IMR-90 (cell line): ENCODE results near the gene YPEL2. TPM values are rescaled to one million over a fixed set of nuclear protein-coding genes. Genes with fewer than 3 reads are reported as not detected.

Source experiments
- ATAC-seq: fragments of 200-7000 bp; cut with Tn5 transposase; 2 replicates; pipeline ENCODE4 v1.9.1; 2020; ENCODE audit warnings: low read depth, mild to moderate bottlenecking, moderate library complexity
- BruUV-seq: library from RNA; stranded (reverse); fragments of 400-500 nt; replicated peaks from 2 replicates; lab custom pipeline; 2021; lab: Mats Ljungman, UMichigan
- CTCF ChIA-PET: fragments of 300-600 bp; formaldehyde crosslinking; extraction: SDS; loops from one replicate; lab custom pipeline; 2021; ENCODE audit warnings: antibody characterized with exemption; lab: Yijun Ruan, JAX
- POLR2A ChIA-PET: fragments of 300-600 bp; sonication (Branson Sonifier 250); formaldehyde crosslinking; loops from one replicate; lab custom pipeline; 2022; ENCODE audit warnings: antibody characterized with exemption; ENCODE audit not compliant: unreplicated experiment; lab: Charles Lee
- DNase-seq: peaks from one replicate; pipeline ENCODE4 v3.0.0; 2013
- H2AFZ ChIP-seq: replicated peaks from 2 replicates; pipeline ENCODE3; 2013; ENCODE audit warnings: low read length, mild to moderate bottlenecking; ENCODE audit not compliant: poor library complexity
- H2AK5ac ChIP-seq: 2 replicates; pipeline ENCODE4 v1.6.1; 2013; ENCODE audit warnings: low read depth, low read length, inconsistent platforms
- H2AK9ac ChIP-seq: replicated peaks from 2 replicates; pipeline ENCODE3; 2013; ENCODE audit warnings: mild to moderate bottlenecking, low read depth, low read length, moderate library complexity; ENCODE audit not compliant: poor library complexity
- H2BK120ac ChIP-seq: 2 replicates; pipeline ENCODE4 v1.6.1; 2013; ENCODE audit warnings: low read depth, low read length, inconsistent platforms
- H2BK15ac ChIP-seq: 3 replicates; pipeline ENCODE4 v1.6.1; 2013; ENCODE audit warnings: low read depth, low read length, inconsistent platforms
- H2BK20ac ChIP-seq: 2 replicates; pipeline ENCODE4 v1.6.1; 2013; ENCODE audit warnings: low read depth, mild to moderate bottlenecking, inconsistent platforms, low read length, moderate library complexity
- H2BK5ac ChIP-seq: 2 replicates; pipeline ENCODE4 v1.6.1; 2013; ENCODE audit warnings: mild to moderate bottlenecking, low read depth, low read length, inconsistent platforms; ENCODE audit not compliant: poor library complexity, severe bottlenecking
- H3K14ac ChIP-seq: replicated peaks from 2 replicates; pipeline ENCODE4 v1.6.1; 2013; ENCODE audit warnings: low read depth, low read length, inconsistent platforms
- H3K18ac ChIP-seq: 2 replicates; pipeline ENCODE4 v1.6.1; 2013; ENCODE audit warnings: low read depth, low read length, control low read depth
- H3K23ac ChIP-seq: 2 replicates; pipeline ENCODE4 v1.6.1; 2013; ENCODE audit warnings: low read depth, low read length, inconsistent platforms
- H3K27ac ChIP-seq: 2 replicates; pipeline ENCODE4 v1.5.1; 2013; ENCODE audit warnings: mild to moderate bottlenecking, control low read depth, low read length; ENCODE audit not compliant: insufficient read depth
- H3K27me3 ChIP-seq: 2 replicates; pipeline ENCODE4 v1.6.1; 2013; ENCODE audit warnings: low read length; ENCODE audit not compliant: control insufficient read depth, insufficient read depth
- H3K36me3 ChIP-seq: 2 replicates; pipeline ENCODE4 v1.6.1; 2013; ENCODE audit warnings: low read length, mixed read lengths; ENCODE audit not compliant: control insufficient read depth, insufficient read depth
- H3K4ac ChIP-seq: 2 replicates; pipeline ENCODE4 v1.6.1; 2013; ENCODE audit warnings: low read depth, low read length, inconsistent platforms
- H3K4me1 ChIP-seq: 2 replicates; pipeline ENCODE4 v1.6.1; 2013; ENCODE audit warnings: low read length, mixed read lengths; ENCODE audit not compliant: control insufficient read depth, insufficient read depth
- H3K4me2 ChIP-seq: 2 replicates; pipeline ENCODE4 v1.6.1; 2013; ENCODE audit warnings: low read depth, mild to moderate bottlenecking, control low read depth, low read length, moderate library complexity
- H3K4me3 ChIP-seq: 2 replicates; pipeline ENCODE4 v1.5.1; 2013; ENCODE audit warnings: low read depth, mild to moderate bottlenecking, control low read depth, low read length, moderate library complexity; ENCODE audit not compliant: insufficient read depth
- H3K56ac ChIP-seq: 2 replicates; pipeline ENCODE4 v1.6.1; 2013; ENCODE audit warnings: low read length, inconsistent platforms; ENCODE audit not compliant: insufficient read depth; ENCODE audit errors: extremely low read depth
- H3K79me1 ChIP-seq, 2 experiments: 2 replicates each; pipeline ENCODE4 v1.6.1; 2013; ENCODE audit warnings: low read length in 2 of 2, inconsistent platforms in 1 of 2, low read depth in 1 of 2
- H3K9ac ChIP-seq: 2 replicates; pipeline ENCODE4 v1.6.1; 2013; ENCODE audit warnings: low read depth, low read length, control low read depth
- H3K9me1 ChIP-seq: 2 replicates; pipeline ENCODE4 v1.6.1; 2013; ENCODE audit warnings: low read length, inconsistent platforms; ENCODE audit not compliant: insufficient read depth
- H3K9me3 ChIP-seq: 2 replicates; pipeline ENCODE4 v1.6.1; 2013; ENCODE audit warnings: low read length; ENCODE audit not compliant: control insufficient read depth, insufficient read depth
- H4K20me1 ChIP-seq: 2 replicates; pipeline ENCODE4 v1.6.1; 2013; ENCODE audit warnings: low read length, inconsistent platforms; ENCODE audit not compliant: insufficient read depth
- H4K5ac ChIP-seq: 2 replicates; pipeline ENCODE4 v1.6.1; 2013; ENCODE audit warnings: mild to moderate bottlenecking, low read depth, low read length, control low read depth
- H4K8ac ChIP-seq, 2 experiments: 2 replicates each; pipeline ENCODE4 v1.6.1; 2013; ENCODE audit warnings: low read depth in 2 of 2, low read length in 2 of 2, control low read depth in 1 of 2, inconsistent platforms in 1 of 2
- H4K91ac ChIP-seq: 2 replicates; pipeline ENCODE4 v1.6.1; 2013; ENCODE audit warnings: low read depth, low read length, inconsistent platforms; ENCODE audit not compliant: insufficient read depth
- BHLHE40 ChIP-seq: fragments of 150-350 bp; IDR thresholded peaks from 2 replicates; pipeline ENCODE4 v1.6.1; 2016; ENCODE audit warnings: mild to moderate bottlenecking, low read depth, low read length
- CEBPB ChIP-seq: IDR thresholded peaks from 2 replicates; pipeline ENCODE4 v1.6.1; 2012; ENCODE audit warnings: low read depth, low read length, improper control_type of control experiment
- FOS ChIP-seq: fragments of 150-350 bp; IDR thresholded peaks from 2 replicates; pipeline ENCODE4 v1.6.1; 2016; ENCODE audit warnings: low read depth, low read length
- MAFK ChIP-seq: IDR thresholded peaks from 2 replicates; pipeline ENCODE4 v1.6.1; 2012; ENCODE audit warnings: low read depth, low read length, improper control_type of control experiment
- MAZ ChIP-seq: IDR thresholded peaks from 2 replicates; pipeline ENCODE4 v1.6.1; 2012; ENCODE audit warnings: low read depth, mild to moderate bottlenecking, low read length, improper control_type of control experiment, moderate library complexity, borderline replicate concordance
- MXI1 ChIP-seq: IDR thresholded peaks from 2 replicates; pipeline ENCODE4 v1.6.1; 2012; ENCODE audit warnings: low read depth, mild to moderate bottlenecking, low read length, moderate library complexity, borderline replicate concordance
- NFE2L2 ChIP-seq: fragments of 150-350 bp; IDR thresholded peaks from 2 replicates; pipeline ENCODE4 v1.6.1; 2016; ENCODE audit warnings: low read depth, mild to moderate bottlenecking, low read length
- POLR2A ChIP-seq: IDR thresholded peaks from 2 replicates; pipeline ENCODE4 v1.6.1; 2012; ENCODE audit warnings: mild to moderate bottlenecking, low read depth, low read length
- RAD21 ChIP-seq: IDR thresholded peaks from 2 replicates; pipeline ENCODE4 v1.6.1; 2012; ENCODE audit warnings: low read length, improper control_type of control experiment
- RCOR1 ChIP-seq: IDR thresholded peaks from 2 replicates; pipeline ENCODE4 v1.6.1; 2012; ENCODE audit warnings: mild to moderate bottlenecking, low read length, improper control_type of control experiment; ENCODE audit not compliant: insufficient replicate concordance
- RFX5 ChIP-seq: IDR thresholded peaks from 2 replicates; pipeline ENCODE4 v1.8.0; 2012; ENCODE audit warnings: low read depth, mild to moderate bottlenecking, low read length, moderate library complexity
- SMC3 ChIP-seq: fragments of 150-350 bp; IDR thresholded peaks from 2 replicates; pipeline ENCODE4 v1.6.1; 2016; ENCODE audit warnings: low read depth, mild to moderate bottlenecking, antibody characterized with exemption, low read length, moderate library complexity
- WGBS, 2 experiments: methylation state at CpG; one replicate each; pipeline versions ENCODE4 v1.1.5 to v1.1.7; 2013; ENCODE audit warnings: missing lambda C conversion rate in 2 of 2; ENCODE audit not compliant: insufficient read length in 1 of 2; ENCODE audit errors: extremely low coverage in 2 of 2; 5-methylcytosine and 5-hydroxymethylcytosine counted together
- dilution Hi-C: fragments of 300-500 bp; cut with HindIII; formaldehyde crosslinking; loops from one replicate; pipeline ENCODE4 v1.14.3; 2018; ENCODE audit warnings: low sequenced_read_pairs; ENCODE audit not compliant: unreplicated experiment
- in situ Hi-C: fragments of 300-500 bp; cut with MboI; formaldehyde crosslinking; loops from 3 replicates; pipeline ENCODE4 v1.14.3; 2019; ENCODE audit warnings: low sequenced_read_pairs, inconsistent platforms, mixed read lengths
- intact Hi-C: fragments of 100-400 bp; cut with micrococcal nuclease; formaldehyde crosslinking; loops from 2 replicates; pipeline ENCODE4 v1.10.0; 2022
- polyA plus RNA-seq, 3 experiments: library from polyadenylated mRNA; depleted of rRNA; stranded (reverse); fragments of >200 nt; gene quantifications; 2 replicates each; pipeline ENCODE4 v1.2.3, GENCODE V29; 2012; ENCODE audit warnings: low replicate concordance in 1 of 3
- total RNA-seq: library from RNA; depleted of rRNA; stranded (reverse); fragments of >200 nt; gene quantifications from 2 replicates; pipeline ENCODE4 v1.2.3, GENCODE V29; 2012
- TF ChIP-seq, protein P1 (sequence below): fragments of 150-350 bp; IDR thresholded peaks from 2 replicates; pipeline ENCODE4 v1.6.1; 2017; ENCODE audit warnings: mild to moderate bottlenecking, antibody characterized with exemption, low read length, low read depth
- TF ChIP-seq, protein P2 (sequence below): conservative IDR thresholded peaks from 2 replicates; pipeline ENCODE4 v1.5.1; 2012; ENCODE audit warnings: mild to moderate bottlenecking, low read depth, low read length, improper control_type of control experiment

The YPEL2 gene
- total and polyA plus RNA-seq, 2 of the 4 experiments (the other 2 are of a cell fraction): 2.3 to 3.4 TPM

- Histone ChIP-seq H4K5ac (no peak overlapping the region), H3K4me2 (no peak overlapping the region), H2BK15ac (no peak overlapping the region), H3K23ac (no peak overlapping the region), H3K56ac (no peak overlapping the region), H3K4me1 (peaks cover 7% of the 10 kb centered on the region; the same call in 1 of the 2 replicates), H2BK120ac (no peak overlapping the region), H4K8ac (no peak overlapping the region), H2AFZ (no peak overlapping the region), H3K18ac (no peak overlapping the region), H3K4ac (no peak overlapping the region), H4K91ac (no peak overlapping the region), H3K9me1 (peaks cover 4% of the 10 kb centered on the region), H2AK5ac (no peak overlapping the region), H2BK5ac (no peak overlapping the region), H2AK9ac (no peak overlapping the region), H3K9me3 (peaks cover 4% of the 10 kb centered on the region), H3K27ac (no peak overlapping the region), H2BK20ac (no peak overlapping the region), H3K4me3 (no peak overlapping the region), H3K79me1 (no peaks in the 10 kb centered on the region), H3K27me3 (no peaks in the 10 kb centered on the region; the same call in 1 of the 2 replicates), H4K20me1 (no peaks in the 10 kb centered on the region), H3K36me3 (no peaks in the 10 kb centered on the region), H3K9ac (no peak overlapping the region), H3K14ac (no peak overlapping the region)
- BruUV-seq: no TSS peak
- no CpG with 5 or more reads among the region's 1 CpG for WGBS, 2 experiments
- ATAC-seq (no peak), DNase-seq (no peak)
- intact Hi-C loops: no loop called here
- dilution Hi-C loops: no loop called here
- in situ Hi-C loops: no loop called here
- POLR2A ChIA-PET: no interaction called here
- CTCF ChIA-PET: interaction anchor here (1.1 kb wide), 1 partner anchor 122 kb away, joined by 3 read pairs; no protein-coding TSS in a partner anchor
- TF ChIP-seq RFX5: no peak
- TF ChIP-seq MAFK: no peak
- TF ChIP-seq, protein P1, sequence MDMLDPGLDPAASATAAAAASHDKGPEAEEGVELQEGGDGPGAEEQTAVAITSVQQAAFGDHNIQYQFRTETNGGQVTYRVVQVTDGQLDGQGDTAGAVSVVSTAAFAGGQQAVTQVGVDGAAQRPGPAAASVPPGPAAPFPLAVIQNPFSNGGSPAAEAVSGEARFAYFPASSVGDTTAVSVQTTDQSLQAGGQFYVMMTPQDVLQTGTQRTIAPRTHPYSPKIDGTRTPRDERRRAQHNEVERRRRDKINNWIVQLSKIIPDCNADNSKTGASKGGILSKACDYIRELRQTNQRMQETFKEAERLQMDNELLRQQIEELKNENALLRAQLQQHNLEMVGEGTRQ: no peak
- TF ChIP-seq RCOR1: no peak
- TF ChIP-seq CEBPB: no peak
- no peak for TF ChIP-seq POLR2A
- TF ChIP-seq RAD21: no peak
- TF ChIP-seq, protein P2, sequence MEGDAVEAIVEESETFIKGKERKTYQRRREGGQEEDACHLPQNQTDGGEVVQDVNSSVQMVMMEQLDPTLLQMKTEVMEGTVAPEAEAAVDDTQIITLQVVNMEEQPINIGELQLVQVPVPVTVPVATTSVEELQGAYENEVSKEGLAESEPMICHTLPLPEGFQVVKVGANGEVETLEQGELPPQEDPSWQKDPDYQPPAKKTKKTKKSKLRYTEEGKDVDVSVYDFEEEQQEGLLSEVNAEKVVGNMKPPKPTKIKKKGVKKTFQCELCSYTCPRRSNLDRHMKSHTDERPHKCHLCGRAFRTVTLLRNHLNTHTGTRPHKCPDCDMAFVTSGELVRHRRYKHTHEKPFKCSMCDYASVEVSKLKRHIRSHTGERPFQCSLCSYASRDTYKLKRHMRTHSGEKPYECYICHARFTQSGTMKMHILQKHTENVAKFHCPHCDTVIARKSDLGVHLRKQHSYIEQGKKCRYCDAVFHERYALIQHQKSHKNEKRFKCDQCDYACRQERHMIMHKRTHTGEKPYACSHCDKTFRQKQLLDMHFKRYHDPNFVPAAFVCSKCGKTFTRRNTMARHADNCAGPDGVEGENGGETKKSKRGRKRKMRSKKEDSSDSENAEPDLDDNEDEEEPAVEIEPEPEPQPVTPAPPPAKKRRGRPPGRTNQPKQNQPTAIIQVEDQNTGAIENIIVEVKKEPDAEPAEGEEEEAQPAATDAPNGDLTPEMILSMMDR: no peak
- TF ChIP-seq FOS: no peak
- no peak for TF ChIP-seq BHLHE40
- TF ChIP-seq MXI1: no peak
- TF ChIP-seq MAZ: no peak
- TF ChIP-seq NFE2L2: no peak
- no peak for TF ChIP-seq SMC3
These were observed 101.2 kb downstream of the YPEL2 start for GRCh38 chr17:59432657-59433056.
